Liver (tissue), 9 donors: ENCODE results near the gene PLXND1. TPM values are rescaled to one million over a fixed set of nuclear protein-coding genes. Genes with fewer than 3 reads are reported as not detected.

Experiments used
- DNase-seq: peaks from one replicate; pipeline ENCODE4 v3.0.0-alpha.2; 2017; ENCODE audit warnings: low spot score
- H3K27ac ChIP-seq, 2 donors: one replicate each; pipeline ENCODE4 v1.7.0; 2013; ENCODE audit warnings: inconsistent platforms in 2 of 2, low read length in 2 of 2, control low read depth in 1 of 2, low read depth in 1 of 2, mild to moderate bottlenecking in 1 of 2
- H3K27me3 ChIP-seq, 4 donors: one replicate each; pipeline versions ENCODE4 v1.6.1 to v1.7.0; 2013; ENCODE audit warnings: low read length in 3 of 4, inconsistent platforms in 1 of 4, mild to moderate bottlenecking in 1 of 4, moderate library complexity in 1 of 4; ENCODE audit not compliant: control insufficient read depth in 4 of 4, insufficient read depth in 4 of 4
- H3K36me3 ChIP-seq, 4 donors: one replicate each; pipeline versions ENCODE4 v1.6.1 to v1.7.0; 2013; ENCODE audit warnings: low read length in 3 of 4, mild to moderate bottlenecking in 3 of 4, low read depth in 1 of 4, moderate library complexity in 1 of 4; ENCODE audit not compliant: control insufficient read depth in 4 of 4, insufficient read depth in 3 of 4
- H3K4me1 ChIP-seq, 4 donors: one replicate each; pipeline versions ENCODE4 v1.6.1 to v1.7.0; 2013; ENCODE audit warnings: low read length in 3 of 4, mild to moderate bottlenecking in 3 of 4, moderate library complexity in 1 of 4; ENCODE audit not compliant: control insufficient read depth in 4 of 4, insufficient read depth in 4 of 4
- H3K4me3 ChIP-seq, 3 donors: one replicate each; pipeline versions ENCODE4 v1.6.1 to v1.7.0; 2013; ENCODE audit warnings: low read length in 3 of 3, control low read depth in 1 of 3, low read depth in 1 of 3, mild to moderate bottlenecking in 1 of 3
- H3K9ac ChIP-seq, 2 donors: one replicate each; pipeline ENCODE4 v1.7.0; 2013; ENCODE audit warnings: low read length in 2 of 2, mild to moderate bottlenecking in 2 of 2, moderate library complexity in 2 of 2, control low read depth in 1 of 2, low read depth in 1 of 2
- H3K9me3 ChIP-seq, 4 donors: one replicate each; pipeline versions ENCODE4 v1.6.1 to v1.7.0; 2013; ENCODE audit warnings: low read length in 3 of 4; ENCODE audit not compliant: control insufficient read depth in 4 of 4
- ATF3 ChIP-seq: IDR thresholded peaks from 2 replicates; pipeline ENCODE4 v1.6.1; 2016; ENCODE audit warnings: antibody characterized with exemption
- CTCF ChIP-seq: fragments of 150-350 bp; IDR thresholded peaks from 2 replicates; pipeline ENCODE4 v1.5.1; 2017; ENCODE audit warnings: improper control_type of control experiment, low read depth, low read length; ENCODE audit not compliant: missing input control
- EGR1 ChIP-seq, 2 donors: IDR thresholded peaks; 2 replicates each; pipeline ENCODE4 v1.6.1; 2016 to 2018; ENCODE audit warnings: antibody characterized with exemption in 2 of 2, low read depth in 2 of 2
- FOXA1 ChIP-seq: IDR thresholded peaks from 2 replicates; pipeline ENCODE4 v1.6.1; 2016; ENCODE audit warnings: antibody characterized with exemption
- FOXA2 ChIP-seq: IDR thresholded peaks from 2 replicates; pipeline ENCODE4 v1.6.1; 2016; ENCODE audit warnings: antibody characterized with exemption
- GABPA ChIP-seq, 2 donors: IDR thresholded peaks in 1 of 2; conservative IDR thresholded peaks in 1 of 2; 2 replicates each; pipeline ENCODE4 v1.6.1; 2016; ENCODE audit warnings: antibody characterized with exemption in 2 of 2, mild to moderate bottlenecking in 1 of 2, moderate library complexity in 1 of 2
- HNF4A ChIP-seq, 2 donors: conservative IDR thresholded peaks; 2 replicates each; pipeline ENCODE4 v1.6.1; 2016; ENCODE audit warnings: antibody characterized with exemption in 2 of 2, mild to moderate bottlenecking in 2 of 2
- HNF4G ChIP-seq: IDR thresholded peaks from 2 replicates; pipeline ENCODE4 v1.6.1; 2016; ENCODE audit warnings: antibody characterized with exemption
- JUND ChIP-seq, 2 donors: IDR thresholded peaks; 2 replicates each; pipeline ENCODE4 v1.6.1; 2016; ENCODE audit warnings: antibody characterized with exemption in 2 of 2
- MAX ChIP-seq: IDR thresholded peaks from 2 replicates; pipeline ENCODE4 v1.6.1; 2016; ENCODE audit warnings: antibody characterized with exemption
- NR2F2 ChIP-seq: IDR thresholded peaks from 2 replicates; pipeline ENCODE4 v1.6.1; 2016; ENCODE audit warnings: antibody characterized with exemption
- RAD21 ChIP-seq, 2 donors: IDR thresholded peaks; 2 replicates each; pipeline ENCODE4 v1.6.1; 2016; ENCODE audit warnings: antibody characterized with exemption in 2 of 2, mild to moderate bottlenecking in 2 of 2
- REST ChIP-seq: IDR thresholded peaks from 2 replicates; pipeline ENCODE4 v1.6.1; 2016; ENCODE audit warnings: antibody characterized with exemption, mild to moderate bottlenecking
- RXRA ChIP-seq, 2 donors: IDR thresholded peaks; 2 replicates each; pipeline ENCODE4 v1.6.1; 2017 to 2018; ENCODE audit warnings: antibody characterized with exemption in 2 of 2, mild to moderate bottlenecking in 1 of 2
- SP1 ChIP-seq: IDR thresholded peaks from 2 replicates; pipeline ENCODE4 v1.6.1; 2018; ENCODE audit warnings: antibody characterized with exemption, mild to moderate bottlenecking
- TAF1 ChIP-seq: conservative IDR thresholded peaks from 2 replicates; pipeline ENCODE4 v1.6.1; 2016; ENCODE audit warnings: antibody characterized with exemption, mild to moderate bottlenecking
- YY1 ChIP-seq: IDR thresholded peaks from 2 replicates; pipeline ENCODE4 v1.6.1; 2016; ENCODE audit warnings: antibody characterized with exemption, mild to moderate bottlenecking
- ZBTB33 ChIP-seq: IDR thresholded peaks from 2 replicates; pipeline ENCODE4 v1.6.1; 2016; ENCODE audit warnings: antibody characterized with exemption
- WGBS: extraction: QIAGEN DNeasy Blood & Tissue Kit; methylation state at CpG from one replicate; pipeline ENCODE4 v1.1.7; 2013; 5-methylcytosine and 5-hydroxymethylcytosine counted together
- polyA plus RNA-seq, 2 donors: library from polyadenylated mRNA; stranded (reverse) in 1 of 2; unstranded in 1 of 2; fragments of 200-250 nt in 1 of 2; fragments of >200 nt in 1 of 2; fragmentation: Nextera tagmentation in 1 of 2; extraction: Ambion mirVana in 1 of 2; gene quantifications; one replicate each; pipeline versions ENCODE4 v1.2.1 to v1.2.3, GENCODE V29; 2013 to 2015
- total RNA-seq, 2 donors: library from RNA; depleted of rRNA; stranded (reverse); fragments of >200 nt; gene quantifications; one replicate each; pipeline ENCODE4 v1.2.3, GENCODE V29; 2014
- donor health status: healthy.
- donor health status: healthy.
- donor health status: healthy.
- donor health status: healthy.
- donor health status: healthy.

The PLXND1 gene
- total and polyA plus RNA-seq, 4 donors, result 10.4 to 50.2 (median 32.8) TPM

- H3K4me3 ChIP-seq, result no peak overlapping the region
- TF ChIP-seq CTCF (no peak), FOXA1 (no peak), EGR1 (IDR thresholded peaks at IDR 0.05; ENCODE audit: low read depth in 2 of 2) (no peak), TAF1 (no peak), JUND (IDR thresholded peaks at IDR 0.05) (no peak), RXRA (IDR thresholded peaks at IDR 0.05) (no peak), ATF3 (no peak), REST (no peak), ZBTB33 (no peak), FOXA2 (no peak), HNF4G (no peak), HNF4A (conservative IDR thresholded peaks at IDR 0.05) (no peak), RAD21 (IDR thresholded peaks at IDR 0.05) (no peak), MAX (no peak), YY1 (no peak), SP1 (no peak), NR2F2 (no peak), GABPA (IDR thresholded peaks at IDR 0.05 in 1 of 2, conservative IDR thresholded peaks at IDR 0.05 in 1 of 2) (no peak)
- DNase-seq, result no peak
Observed at GRCh38 chr3:129536804-129537203, 69.7 kb downstream of the PLXND1 start.

GRCh38 chr3:129536374-129536667, 70.2 kb downstream of the PLXND1 start:
- Histone ChIP-seq H3K27me3 (no peaks in the 10 kb centered on the region), H3K9me3 (no peaks in the 10 kb centered on the region), H3K27ac (no peak overlapping the region), H3K9ac (no peak overlapping the region), H3K36me3 (no peaks in the 10 kb centered on the region), H3K4me1 (no peaks in the 10 kb centered on the region), H3K4me3 (no peak overlapping the region)
- DNase-seq, result no peak
- WGBS, result 89% methylated on average over 2 of the region's 2 CpGs
- TF ChIP-seq REST (no peak), MAX (no peak), TAF1 (no peak), ZBTB33 (no peak), NR2F2 (no peak), JUND (IDR thresholded peaks at IDR 0.05) (no peak), RAD21 (IDR thresholded peaks at IDR 0.05) (no peak)

More at GRCh38 chr3:129536804-129537203, 69.7 kb downstream of the PLXND1 start:
- Histone ChIP-seq H3K9ac (no peak overlapping the region), H3K36me3 (no peaks in the 10 kb centered on the region), H3K9me3 (no peaks in the 10 kb centered on the region), H3K4me1 (no peaks in the 10 kb centered on the region), H3K27me3 (no peaks in the 10 kb centered on the region), H3K27ac (no peak overlapping the region)
- 93% methylated on average over 3 of the region's 3 CpGs for whole genome bisulfite sequencing
